ENCODE data around the gene STH. TPM values are rescaled to one million over a fixed set of nuclear protein-coding genes. Genes with fewer than 3 reads are reported as not detected.

STH gene
- total and polyA plus RNA-seq, 7 donors, result not detected

- Histone ChIP-seq H3K36me3 (no peaks in the 10 kb centered on the region), H3K4me3 (no peak overlapping the region), H3K27me3 (no peaks in the 10 kb centered on the region), H3K4me1 (peaks cover 0 to 19% (median 8%) of the 10 kb centered on the region in 4 donors), H3K27ac (no peak overlapping the region), H3K9me3 (no peaks in the 10 kb centered on the region)
- intact Hi-C loops (cut with DNase I), result loop anchor here (10.0 kb wide), 1 partner anchor 277 kb away; no protein-coding TSS in a partner anchor
- DNase-seq, result no peak
- WGBS, 2 donors, result 85 to 87% methylated on average over 2 of the region's 2 CpGs
- TF ChIP-seq EP300 (IDR thresholded peaks at IDR 0.05) (no peak), POLR2A (IDR thresholded peaks at IDR 0.05) (no peak), POLR2AphosphoS5 (IDR thresholded peaks at IDR 0.05) (no peak)
- TF ChIP-seq, protein P1, sequence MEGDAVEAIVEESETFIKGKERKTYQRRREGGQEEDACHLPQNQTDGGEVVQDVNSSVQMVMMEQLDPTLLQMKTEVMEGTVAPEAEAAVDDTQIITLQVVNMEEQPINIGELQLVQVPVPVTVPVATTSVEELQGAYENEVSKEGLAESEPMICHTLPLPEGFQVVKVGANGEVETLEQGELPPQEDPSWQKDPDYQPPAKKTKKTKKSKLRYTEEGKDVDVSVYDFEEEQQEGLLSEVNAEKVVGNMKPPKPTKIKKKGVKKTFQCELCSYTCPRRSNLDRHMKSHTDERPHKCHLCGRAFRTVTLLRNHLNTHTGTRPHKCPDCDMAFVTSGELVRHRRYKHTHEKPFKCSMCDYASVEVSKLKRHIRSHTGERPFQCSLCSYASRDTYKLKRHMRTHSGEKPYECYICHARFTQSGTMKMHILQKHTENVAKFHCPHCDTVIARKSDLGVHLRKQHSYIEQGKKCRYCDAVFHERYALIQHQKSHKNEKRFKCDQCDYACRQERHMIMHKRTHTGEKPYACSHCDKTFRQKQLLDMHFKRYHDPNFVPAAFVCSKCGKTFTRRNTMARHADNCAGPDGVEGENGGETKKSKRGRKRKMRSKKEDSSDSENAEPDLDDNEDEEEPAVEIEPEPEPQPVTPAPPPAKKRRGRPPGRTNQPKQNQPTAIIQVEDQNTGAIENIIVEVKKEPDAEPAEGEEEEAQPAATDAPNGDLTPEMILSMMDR (IDR thresholded peaks at IDR 0.05), result no peak
Observed at GRCh38 chr17:46007461-46007965, 8.5 kb downstream of the STH start.

GRCh38 chr17:46008591-46008990 lies 9.5 kb downstream of the STH start:
- no peaks in the 10 kb centered on the region for H3K9me3 ChIP-seq
- intact Hi-C loops (cut with DNase I), result loop anchor here (10.0 kb wide), 1 partner anchor 276 kb away; no protein-coding TSS in a partner anchor
- no peaks in the 10 kb centered on the region for H3K27me3 ChIP-seq
- H3K4me3 ChIP-seq, result no peak overlapping the region
- H3K36me3 ChIP-seq, result no peaks in the 10 kb centered on the region
- H3K4me1 ChIP-seq, result peaks cover 0 to 9% (median 3%) of the 10 kb centered on the region in 4 donors
- no peak overlapping the region for H3K27ac ChIP-seq
- no peak for TF ChIP-seq POLR2A (IDR thresholded peaks at IDR 0.05)
- TF ChIP-seq POLR2AphosphoS5 (IDR thresholded peaks at IDR 0.05), result no peak
- no peak for DNase-seq
- 91 to 94% methylated on average over 9 of the region's 9 CpGs for WGBS, 2 donors

- no peak overlapping the region for H3K4me3 ChIP-seq
- no peaks in the 10 kb centered on the region for H3K4me1 ChIP-seq
- 87 to 88% methylated on average over 33 of the region's 33 CpGs for WGBS, 2 donors
- no peaks in the 10 kb centered on the region for H3K27me3 ChIP-seq
- no peak for TF ChIP-seq POLR2AphosphoS5 (IDR thresholded peaks at IDR 0.05)
- TF ChIP-seq POLR2A (IDR thresholded peaks at IDR 0.05), result no peak
- no peaks in the 10 kb centered on the region for H3K36me3 ChIP-seq
- H3K27ac ChIP-seq, result no peak overlapping the region
- H3K9me3 ChIP-seq, result no peaks in the 10 kb centered on the region
- intact Hi-C loops (cut with DNase I), result loop anchor here (10.0 kb wide), 1 partner anchor 275 kb away; no protein-coding TSS in a partner anchor
- DNase-seq, result no peak
Observed at GRCh38 chr17:46009681-46010596, 10.9 kb downstream of the STH start.

DNA sequence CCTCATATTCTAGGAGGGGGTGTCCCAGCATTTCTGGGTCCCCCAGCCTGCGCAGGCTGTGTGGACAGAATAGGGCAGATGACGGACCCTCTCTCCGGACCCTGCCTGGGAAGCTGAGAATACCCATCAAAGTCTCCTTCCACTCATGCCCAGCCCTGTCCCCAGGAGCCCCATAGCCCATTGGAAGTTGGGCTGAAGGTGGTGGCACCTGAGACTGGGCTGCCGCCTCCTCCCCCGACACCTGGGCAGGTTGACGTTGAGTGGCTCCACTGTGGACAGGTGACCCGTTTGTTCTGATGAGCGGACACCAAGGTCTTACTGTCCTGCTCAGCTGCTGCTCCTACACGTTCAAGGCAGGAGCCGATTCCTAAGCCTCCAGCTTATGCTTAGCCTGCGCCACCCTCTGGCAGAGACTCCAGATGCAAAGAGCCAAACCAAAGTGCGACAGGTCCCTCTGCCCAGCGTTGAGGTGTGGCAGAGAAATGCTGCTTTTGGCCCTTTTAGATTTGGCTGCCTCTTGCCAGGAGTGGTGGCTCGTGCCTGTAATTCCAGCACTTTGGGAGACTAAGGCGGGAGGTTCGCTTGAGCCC lies 11.6 kb downstream of the STH start:
- Histone ChIP-seq H3K4me1 (no peaks in the 10 kb centered on the region), H3K36me3 (no peaks in the 10 kb centered on the region), H3K27ac (no peak overlapping the region), H3K4me3 (no peak overlapping the region), H3K9me3 (no peaks in the 10 kb centered on the region), H3K27me3 (no peaks in the 10 kb centered on the region)
- DNase-seq, result no peak
- intact Hi-C loops (cut with DNase I), result no loop called here
- WGBS, 2 donors, result 82 to 87% methylated on average over 16 of the region's 16 CpGs
- TF ChIP-seq POLR2AphosphoS5 (IDR thresholded peaks at IDR 0.05) (no peak), POLR2A (IDR thresholded peaks at IDR 0.05) (no peak), EP300 (IDR thresholded peaks at IDR 0.05) (no peak)
- TF ChIP-seq, protein P1 (IDR thresholded peaks at IDR 0.05), result no peak

DNA sequence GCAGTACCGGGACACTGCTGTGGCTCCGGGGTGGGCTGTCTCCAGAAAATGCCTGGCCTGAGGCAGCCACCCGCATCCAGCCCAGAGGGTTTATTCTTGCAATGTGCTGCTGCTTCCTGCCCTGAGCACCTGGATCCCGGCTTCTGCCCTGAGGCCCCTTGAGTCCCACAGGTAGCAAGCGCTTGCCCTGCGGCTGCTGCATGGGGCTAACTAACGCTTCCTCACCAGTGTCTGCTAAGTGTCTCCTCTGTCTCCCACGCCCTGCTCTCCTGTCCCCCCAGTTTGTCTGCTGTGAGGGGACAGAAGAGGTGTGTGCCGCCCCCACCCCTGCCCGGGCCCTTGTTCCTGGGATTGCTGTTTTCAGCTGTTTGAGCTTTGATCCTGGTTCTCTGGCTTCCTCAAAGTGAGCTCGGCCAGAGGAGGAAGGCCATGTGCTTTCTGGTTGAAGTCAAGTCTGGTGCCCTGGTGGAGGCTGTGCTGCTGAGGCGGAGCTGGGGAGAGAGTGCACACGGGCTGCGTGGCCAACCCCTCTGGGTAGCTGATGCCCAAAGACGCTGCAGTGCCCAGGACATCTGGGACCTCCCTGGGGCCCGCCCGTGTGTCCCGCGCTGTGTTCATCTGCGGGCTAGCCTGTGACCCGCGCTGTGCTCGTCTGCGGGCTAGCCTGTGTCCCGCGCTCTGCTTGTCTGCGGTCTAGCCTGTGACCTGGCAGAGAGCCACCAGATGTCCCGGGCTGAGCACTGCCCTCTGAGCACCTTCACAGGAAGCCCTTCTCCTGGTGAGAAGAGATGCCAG lies 12.9 kb downstream of the STH start:
- no peaks in the 10 kb centered on the region for H3K4me1 ChIP-seq
- intact Hi-C loops (cut with DNase I), result no loop called here
- no peak for TF ChIP-seq EP300 (IDR thresholded peaks at IDR 0.05)
- TF ChIP-seq POLR2A (IDR thresholded peaks at IDR 0.05), result no peak
- TF ChIP-seq POLR2AphosphoS5 (IDR thresholded peaks at IDR 0.05), result no peak
- TF ChIP-seq, protein P1 (IDR thresholded peaks at IDR 0.05), result no peak
- no peaks in the 10 kb centered on the region for H3K9me3 ChIP-seq
- WGBS, 2 donors, result 85 to 88% methylated on average over 28 of the region's 28 CpGs
- H3K4me3 ChIP-seq, result no peak overlapping the region
- H3K36me3 ChIP-seq, result no peaks in the 10 kb centered on the region
- DNase-seq, result no peak
- H3K27ac ChIP-seq, result no peak overlapping the region
- H3K27me3 ChIP-seq, result no peaks in the 10 kb centered on the region

All from sigmoid colon (tissue), 7 donors.